HG03280 (cell line): Measurements from ENCODE around the gene ACAP2.
A peak's percentile ranks its signal among the peaks of the same experiment; 100 is the strongest.
"Not testable (repeated sequence)": the region's sequence is repeated elsewhere in the genome, so short reads cannot be mapped to it uniquely, and the experiment has no call there.

ENCODE experiments used
- ATAC-seq: cut with Tn5 transposase; IDR thresholded peaks from one replicate; pipeline ENCODE4 v1.9.1; 2021; ENCODE audit warnings: mild to moderate bottlenecking, moderate library complexity; ENCODE audit not compliant: unreplicated experiment

ACAP2 gene

DNA sequence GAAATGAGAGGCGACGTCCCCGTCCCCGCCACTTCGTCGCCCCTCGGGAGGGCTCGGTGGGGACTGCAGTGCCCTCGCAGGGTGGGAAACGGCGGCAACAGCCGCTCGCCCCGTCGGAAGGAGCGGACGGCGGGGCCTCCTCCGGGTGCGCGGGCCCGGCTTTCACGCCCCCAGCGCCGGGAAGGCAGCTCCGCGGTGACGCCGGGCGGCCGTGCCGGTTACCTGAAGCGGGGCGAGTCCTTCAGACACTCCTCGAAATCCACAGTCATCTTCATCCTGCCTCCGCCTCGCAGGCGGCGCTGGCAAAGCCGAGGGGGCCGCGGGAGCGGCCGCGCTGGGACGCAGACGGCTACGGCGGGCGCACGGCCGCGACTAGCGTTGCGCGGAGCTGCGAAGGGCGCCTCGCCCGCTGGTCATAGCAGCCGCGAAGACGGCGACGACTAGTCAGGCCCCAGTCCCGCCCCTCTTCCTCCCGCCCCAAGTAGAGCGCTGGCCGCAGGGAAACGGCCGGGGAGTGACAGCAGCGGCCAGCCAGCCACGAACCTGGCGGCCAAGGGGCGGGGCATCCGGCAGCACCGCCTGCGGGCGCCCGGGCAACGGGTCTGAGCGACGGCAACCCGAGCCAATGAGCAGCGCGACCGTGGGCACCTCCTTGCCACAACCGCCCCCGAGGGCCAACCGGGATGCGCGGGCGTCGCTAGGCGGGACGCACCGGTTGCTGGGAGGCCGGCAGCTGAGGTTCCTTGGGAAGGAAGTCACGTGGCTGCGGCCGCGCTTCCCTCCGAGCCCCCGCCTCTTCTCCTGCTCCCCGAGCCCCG is at the start of gene ACAP2:
ACAP2 (minus strand) TSS at position 448 of the 818 bp plus-strand sequence; CDS start at position 275, 173 bp downstream.
- ATAC-seq = peak; percentile 94

- no peak for ATAC-seq
These were observed 32.8 kb upstream of the ACAP2 start for GRCh38 chr3:195475614-195476013.

DNA sequence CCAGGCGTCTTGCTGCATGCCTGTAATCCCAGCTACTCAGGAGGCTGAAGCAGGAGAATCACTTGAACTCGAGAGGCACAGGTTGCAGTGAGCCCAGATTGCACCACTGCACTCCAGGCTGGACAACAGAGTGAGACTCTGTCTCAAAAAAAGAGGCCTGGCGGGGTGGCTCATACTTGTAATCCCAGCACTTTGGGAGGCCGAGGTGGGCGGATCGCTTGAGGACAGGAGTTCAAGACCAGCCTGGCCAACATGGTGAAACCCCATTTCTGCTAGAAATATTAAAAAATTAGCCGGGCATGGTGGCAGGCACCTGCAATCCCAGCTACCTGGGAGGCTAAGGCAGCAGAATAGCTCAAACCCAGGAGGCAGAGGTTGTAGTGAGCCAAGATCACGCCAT is 32.3 kb upstream of the ACAP2 start:
- ATAC-seq = not testable (repeated sequence)

DNA sequence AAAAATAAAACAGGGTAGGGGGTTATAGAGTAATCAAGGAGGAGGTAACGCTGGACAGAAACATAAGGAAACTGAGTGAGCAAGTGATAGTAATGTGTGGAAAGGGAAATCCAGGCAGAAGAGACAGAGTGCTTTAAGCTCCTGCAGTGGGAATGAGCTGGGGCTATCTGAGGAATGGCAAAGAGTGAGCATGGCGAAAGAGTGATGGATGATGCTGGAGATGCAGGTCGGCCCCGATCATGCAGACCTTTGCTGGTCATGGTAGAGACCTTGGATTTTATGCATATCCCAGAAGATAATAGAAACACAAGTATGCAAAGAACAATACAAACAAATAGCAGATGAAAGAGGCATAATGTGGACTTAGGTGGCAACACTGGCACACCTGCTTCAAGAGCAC is 26.0 kb upstream of the ACAP2 start:
- no peak for ATAC-seq

DNA sequence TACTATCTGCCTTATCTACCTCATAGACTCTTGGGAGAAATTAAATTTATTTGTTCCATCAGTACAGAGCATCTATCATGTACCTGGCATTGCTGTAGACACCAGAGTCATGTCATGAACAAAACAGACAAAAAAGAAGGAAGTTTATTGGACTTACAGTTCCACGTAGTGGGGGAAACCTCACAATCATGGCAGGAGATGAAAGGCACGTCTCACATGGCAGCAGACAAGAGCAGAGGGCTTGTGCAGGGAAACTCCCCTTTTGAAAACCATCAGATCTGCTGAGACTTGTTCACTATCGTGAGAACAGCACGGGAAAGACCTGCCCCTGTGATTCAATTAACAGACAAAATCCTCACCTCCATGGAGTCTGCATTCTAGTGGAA is 25.6 kb upstream of the ACAP2 start:
- no peak for ATAC-seq

DNA sequence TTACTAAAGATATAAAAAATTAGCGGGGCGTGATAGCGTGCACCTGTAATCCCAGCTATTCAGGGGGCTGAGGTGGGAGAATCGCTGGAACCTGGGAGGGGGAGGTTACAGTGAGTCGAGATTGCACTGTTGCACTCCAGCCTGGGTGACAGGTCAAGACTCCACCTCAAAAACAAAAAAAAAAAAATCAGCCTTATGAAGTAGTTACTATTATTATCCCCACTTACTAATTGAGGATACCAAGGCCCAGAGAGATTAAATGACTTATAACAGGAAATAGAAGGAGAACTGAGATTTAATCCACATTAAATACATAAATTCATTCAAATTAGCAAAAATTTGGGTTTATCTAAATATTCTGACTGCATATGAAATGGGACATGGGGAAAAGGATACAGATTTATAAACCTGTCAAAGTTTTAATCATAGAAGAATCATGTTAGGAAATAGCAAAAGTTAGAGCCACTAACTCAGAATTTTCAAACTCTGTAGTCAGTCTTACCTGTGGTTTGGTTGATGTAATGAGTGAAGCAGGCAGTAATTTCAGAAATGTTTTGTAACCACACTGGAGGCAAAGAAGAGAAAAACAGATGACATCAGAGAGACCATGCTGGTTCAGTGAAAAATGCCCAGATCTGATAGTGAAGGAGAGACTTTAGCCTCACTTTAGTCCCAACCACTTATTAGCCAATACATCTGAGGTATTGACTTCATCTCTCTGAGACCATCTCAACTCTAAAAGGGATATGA is 25.0 kb upstream of the ACAP2 start:
- ATAC-seq = no peak

GRCh38 chr3:195466251-195466650 is 23.4 kb upstream of the ACAP2 start:
- no peak for ATAC-seq

- not testable (repeated sequence) for ATAC-seq
These were observed 20.1 kb upstream of the ACAP2 start for GRCh38 chr3:195462922-195463321.

- ATAC-seq = no peak
These were observed 19.4 kb upstream of the ACAP2 start for GRCh38 chr3:195462308-195462610.

DNA sequence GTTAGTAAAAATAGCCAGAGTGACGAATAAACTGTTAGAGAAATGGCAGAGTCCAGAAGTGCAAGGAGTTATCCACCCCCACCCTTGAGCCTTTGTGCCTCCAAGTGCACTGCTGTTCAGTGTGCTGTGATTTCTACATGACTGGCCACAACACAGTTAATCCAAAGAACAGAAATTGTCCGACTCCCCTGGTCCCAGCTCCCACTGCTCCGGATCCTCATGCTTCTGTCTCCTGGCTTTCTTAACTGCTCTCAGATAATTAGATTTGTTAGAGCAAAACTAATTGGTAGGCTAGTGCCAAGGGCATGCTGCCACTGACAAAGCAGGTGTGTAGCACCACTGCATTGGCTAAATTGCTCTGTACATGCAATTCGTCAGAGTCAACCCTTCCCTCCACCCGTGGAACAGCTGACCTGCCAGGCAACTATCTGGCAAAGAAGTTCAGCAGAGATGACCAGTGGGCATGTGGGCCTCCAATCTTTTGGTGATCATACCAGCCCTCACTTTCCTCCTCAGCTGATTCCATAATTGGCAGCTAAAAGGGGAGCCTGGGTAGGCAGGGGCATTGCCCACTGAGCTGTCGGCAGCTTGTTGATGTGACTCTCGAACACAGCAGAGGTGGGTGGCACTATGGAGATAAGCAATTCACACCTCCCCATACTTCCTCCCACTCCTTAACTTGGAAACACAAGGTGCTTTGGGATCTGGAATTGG is 18.9 kb upstream of the ACAP2 start:
- no peak for ATAC-seq

GRCh38 chr3:195460091-195460713 is 17.4 kb upstream of the ACAP2 start:
- no peak for ATAC-seq

- no peak for ATAC-seq
These were observed 15.5 kb upstream of the ACAP2 start for GRCh38 chr3:195458316-195458717.

GRCh38 chr3:195455789-195456188 is 13.0 kb upstream of the ACAP2 start:
- ATAC-seq = no peak

DNA sequence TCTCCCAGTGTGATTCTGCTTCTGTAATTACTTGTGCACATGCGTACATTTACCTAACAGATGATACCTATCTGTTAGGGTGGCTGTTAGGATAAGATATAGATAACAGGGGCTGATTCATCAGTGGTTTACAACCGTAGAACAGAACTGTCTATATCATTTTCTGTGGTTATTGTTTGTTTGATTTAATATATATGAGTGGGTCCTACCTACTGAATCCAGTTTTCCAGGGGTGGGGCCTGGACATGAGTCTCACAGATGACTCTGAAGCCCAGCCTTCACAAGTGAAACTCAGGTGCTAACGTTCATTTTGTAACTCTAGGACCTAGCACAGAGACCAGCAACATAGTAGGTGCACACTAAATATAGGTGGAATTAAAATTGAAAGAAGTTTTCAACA is 10.4 kb upstream of the ACAP2 start:
- no peak for ATAC-seq

DNA sequence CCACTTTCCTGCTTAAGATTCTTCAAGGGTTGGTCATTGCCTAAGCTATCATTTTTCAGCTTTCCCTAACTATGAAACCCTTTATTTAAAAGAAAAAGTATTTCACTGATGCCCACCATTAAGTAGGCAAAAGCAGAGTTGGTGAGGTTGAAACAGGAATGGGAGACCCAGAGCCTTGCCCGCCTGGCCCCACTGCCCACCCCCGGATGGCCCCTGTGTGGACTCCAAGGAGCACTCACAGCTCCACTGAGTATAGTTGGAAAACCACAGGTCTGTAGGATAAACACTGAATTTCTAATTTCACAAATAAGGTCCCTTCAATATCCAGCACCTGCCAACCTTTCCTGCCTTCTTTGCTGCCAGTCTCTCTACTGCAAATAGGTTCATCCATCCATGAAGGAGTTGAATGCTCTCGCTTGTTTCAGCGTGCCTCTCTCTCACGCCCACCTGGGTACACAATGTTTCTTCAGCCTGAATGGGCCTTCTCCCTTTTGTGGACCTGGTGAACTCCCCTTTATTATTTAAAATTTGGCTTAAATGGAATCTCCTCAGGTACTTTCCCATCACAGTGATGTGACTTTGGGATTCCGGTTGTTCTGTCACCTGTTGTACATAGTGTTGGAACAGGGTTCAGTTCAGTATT is 8.7 kb upstream of the ACAP2 start:
- no peak for ATAC-seq

DNA sequence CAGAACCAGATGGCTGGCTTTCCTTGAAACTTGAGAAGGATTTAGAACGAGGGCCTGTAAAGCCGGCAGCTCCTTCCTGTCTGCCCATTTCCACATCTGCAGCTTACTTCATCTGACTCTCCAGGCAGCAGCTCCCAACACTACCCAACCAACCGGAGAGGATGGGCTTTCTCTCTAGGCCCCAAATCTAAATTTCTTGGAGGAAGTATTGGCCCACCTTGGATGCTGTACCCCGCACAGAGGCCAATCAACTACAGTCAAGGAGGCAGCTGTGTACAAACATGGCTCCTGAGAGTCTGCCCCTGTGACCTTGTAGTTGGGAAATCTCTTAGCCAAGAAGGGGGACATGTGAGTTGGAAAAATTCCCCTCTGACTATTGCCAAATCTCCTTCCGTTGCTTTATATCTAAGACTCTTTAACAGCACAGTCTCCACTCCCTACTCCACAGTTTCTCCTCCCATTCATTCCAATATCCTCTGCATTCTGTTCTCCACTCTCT is 8.0 kb upstream of the ACAP2 start:
- ATAC-seq = no peak

- ATAC-seq = no peak
These were observed 5.5 kb upstream of the ACAP2 start for GRCh38 chr3:195448205-195448875.

DNA sequence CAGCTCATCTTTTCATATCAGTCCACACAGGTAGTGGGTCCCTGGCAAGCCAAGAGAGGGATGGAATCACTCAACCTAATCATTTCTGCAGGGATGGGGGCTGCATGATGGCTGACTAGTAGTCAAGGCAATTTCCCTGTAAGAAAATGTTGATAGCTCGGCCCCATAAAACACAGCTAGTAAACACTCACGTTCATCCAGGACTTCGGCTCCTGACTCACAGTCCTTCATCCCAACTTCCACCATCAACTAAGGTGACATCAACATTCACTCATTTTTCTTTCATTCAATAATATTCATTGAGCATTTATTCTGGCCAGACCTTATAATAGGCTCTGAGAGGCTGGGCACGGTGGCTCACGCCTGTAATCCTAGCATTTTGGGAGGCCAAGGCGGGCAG is 4.4 kb upstream of the ACAP2 start:
- ATAC-seq = no peak

DNA sequence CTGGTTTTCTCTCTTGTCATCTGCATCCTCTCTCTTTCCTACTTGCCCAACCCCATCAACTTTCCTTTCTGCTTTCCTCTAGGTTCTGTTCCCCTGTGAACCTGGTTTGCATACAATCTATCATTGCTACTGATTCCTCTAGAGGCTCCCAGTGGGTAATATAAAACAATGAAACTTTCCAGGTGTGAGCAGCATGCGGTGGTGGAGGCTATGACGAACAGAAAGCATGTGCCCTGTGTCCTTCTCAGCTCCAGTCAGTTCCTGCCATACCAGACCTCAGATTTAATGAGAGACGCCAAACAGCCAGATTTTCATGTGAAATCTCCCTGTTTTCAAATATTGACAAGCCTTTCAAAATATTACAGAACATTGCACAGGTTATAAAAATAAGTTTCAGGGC is 3.5 kb upstream of the ACAP2 start:
- ATAC-seq = no peak

- no peak for ATAC-seq
These were observed 3.1 kb upstream of the ACAP2 start for GRCh38 chr3:195445885-195446284.
